Keratinocyte (primary cell): Measurements from ENCODE around the gene ATP1A1. TPM values are rescaled to one million over a fixed set of nuclear protein-coding genes. Genes with fewer than 3 reads are reported as not detected.

Experiments used
- DNase-seq: peaks from one replicate; pipeline ENCODE4 v3.0.0-alpha.2; 2011; ENCODE audit warnings: low read depth, missing footprints, low spot score
- FAIRE-seq: peaks from 2 replicates; lab custom pipeline; 2011; peaks lifted over from hg19 to GRCh38; lab: Jason Lieb, UNC
- H2AFZ ChIP-seq: 2 replicates; pipeline ENCODE4 v1.6.0; 2012; ENCODE audit warnings: low read length, control low read depth, inconsistent platforms; ENCODE audit not compliant: control insufficient read depth
- H3K27ac ChIP-seq: 2 replicates; pipeline ENCODE4 v1.5.1; 2011; ENCODE audit warnings: low read length; ENCODE audit not compliant: control insufficient read depth, insufficient read depth
- H3K27me3 ChIP-seq: 3 replicates; pipeline ENCODE4 v1.6.0; 2011; ENCODE audit warnings: low read length; ENCODE audit not compliant: control insufficient read depth, insufficient read depth; ENCODE audit errors: extremely low read depth
- H3K36me3 ChIP-seq, 2 experiments: 2 replicates in 1 of 2; 3 replicates in 1 of 2; pipeline ENCODE4 v1.5.1; 2011; ENCODE audit warnings: low read length in 2 of 2, mild to moderate bottlenecking in 1 of 2; ENCODE audit not compliant: control insufficient read depth in 2 of 2, insufficient read depth in 2 of 2; ENCODE audit errors: extremely low read depth in 1 of 2
- H3K4me1 ChIP-seq: 3 replicates; pipeline ENCODE4 v1.5.1; 2011; ENCODE audit warnings: low read length; ENCODE audit not compliant: control insufficient read depth, insufficient read depth; ENCODE audit errors: extremely low read depth
- H3K4me2 ChIP-seq: 3 replicates; pipeline ENCODE4 v1.6.0; 2011; ENCODE audit warnings: low read depth, low read length; ENCODE audit not compliant: control insufficient read depth, insufficient read depth; ENCODE audit errors: extremely low read depth
- H3K4me3 ChIP-seq, 3 experiments: fragments of 200-600 bp in 1 of 3; sonication (generic) in 1 of 3; 2 replicates in 2 of 3; 3 replicates in 1 of 3; pipeline ENCODE4 v1.5.1; 2011 to 2016; ENCODE audit warnings: low read length in 3 of 3, mild to moderate bottlenecking in 3 of 3, control low read depth in 2 of 3, inconsistent platforms in 1 of 3, low read depth in 1 of 3, mixed read lengths in 1 of 3, mixed run types in 1 of 3, moderate library complexity in 1 of 3; ENCODE audit not compliant: control insufficient read depth in 2 of 3, insufficient read depth in 2 of 3; ENCODE audit errors: extremely low read depth in 1 of 3
- H3K79me2 ChIP-seq: 2 replicates; pipeline ENCODE4 v1.6.0; 2012; ENCODE audit warnings: low read length; ENCODE audit not compliant: control insufficient read depth, insufficient read depth
- H3K9ac ChIP-seq: 3 replicates; pipeline ENCODE4 v1.6.0; 2011; ENCODE audit warnings: low read length; ENCODE audit not compliant: control insufficient read depth, insufficient read depth; ENCODE audit errors: extremely low read depth
- H3K9me1 ChIP-seq: 3 replicates; pipeline ENCODE4 v1.6.0; 2011; ENCODE audit warnings: low read length; ENCODE audit not compliant: control insufficient read depth, insufficient read depth; ENCODE audit errors: extremely low read depth
- H3K9me3 ChIP-seq: 2 replicates; pipeline ENCODE4 v1.5.1; 2012; ENCODE audit warnings: low read depth, low read length; ENCODE audit not compliant: control insufficient read depth
- H4K20me1 ChIP-seq: 3 replicates; pipeline ENCODE4 v1.6.0; 2011; ENCODE audit warnings: low read length; ENCODE audit not compliant: control insufficient read depth, insufficient read depth; ENCODE audit errors: extremely low read depth
- EZH2 ChIP-seq: IDR thresholded peaks from one replicate; pipeline ENCODE4 v1.6.1; 2012; ENCODE audit warnings: inconsistent platforms, mild to moderate bottlenecking, low read length, moderate library complexity
- dilution Hi-C: fragments of 300-500 bp; cut with MboI; formaldehyde crosslinking; loops from one replicate; pipeline ENCODE4 v1.7.0; 2020; ENCODE audit warnings: low sequenced_read_pairs; ENCODE audit not compliant: extremely low pct_ligation_motif_present
- polyA plus RNA-seq, 5 experiments: library from polyadenylated mRNA; depleted of rRNA in 3 of 5; stranded (reverse) in 3 of 5; stranded (forward) in 1 of 5; unstranded in 1 of 5; fragments of >200 nt; gene quantifications; 1 replicate in 1 of 5; 2 replicates in 3 of 5; 3 replicates in 1 of 5; pipeline versions ENCODE4 v1.2.1 to v1.2.3, GENCODE V29; 2011 to 2012; ENCODE audit warnings: missing spikeins in 2 of 5, low read depth in 1 of 5, low replicate concordance in 1 of 5
- TF ChIP-seq, protein P1 (sequence below), 3 experiments: IDR thresholded peaks in 1 of 3; conservative IDR thresholded peaks in 1 of 3; optimal IDR thresholded peaks in 1 of 3; 2 replicates in 2 of 3; 3 replicates in 1 of 3; pipeline versions ENCODE3 to v1.5.1; 2011; ENCODE audit warnings: low read length in 3 of 3, mild to moderate bottlenecking in 3 of 3, moderate library complexity in 2 of 3, control low read depth in 1 of 3, inconsistent platforms in 1 of 3; ENCODE audit not compliant: insufficient read depth in 2 of 3; ENCODE audit errors: extremely low read depth in 1 of 3

Gene ATP1A1
- polyA plus RNA-seq, 1 donor (not counting 4 experiments of a cell fraction or from before 2014, with no cell fraction given): 357 TPM

DNA sequence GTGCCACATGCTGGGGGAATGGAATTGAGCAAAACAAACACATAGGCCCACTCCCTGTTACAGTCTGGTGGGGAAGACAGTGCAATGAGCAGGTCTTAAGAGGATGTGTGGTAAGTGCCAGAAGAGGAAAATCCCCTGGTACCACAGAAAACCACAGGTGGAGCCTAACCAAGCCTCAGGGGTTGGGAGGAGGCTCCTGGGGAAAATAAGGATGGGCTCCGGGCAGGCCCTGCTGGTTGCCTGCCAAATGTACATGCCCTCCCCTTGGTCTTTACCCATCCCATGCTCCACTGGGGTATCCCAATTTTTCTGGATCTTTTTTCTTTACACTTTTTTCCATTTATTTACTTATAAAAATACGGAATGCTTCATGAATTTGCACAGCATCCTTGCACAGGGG is 40.4 kb downstream of the ATP1A1 start:
- Histone ChIP-seq H2AFZ (no peak overlapping the region), H3K27me3 (no peaks in the 10 kb centered on the region), H3K4me1 (peaks cover 32% of the 10 kb centered on the region), H3K27ac (no peak overlapping the region), H3K4me3 (no peak overlapping the region), H3K36me3 (no peaks in the 10 kb centered on the region), H3K9me3 (no peaks in the 10 kb centered on the region), H3K4me2 (no peak overlapping the region), H3K79me2 (peaks cover 7% of the 10 kb centered on the region), H3K9me1 (no peaks in the 10 kb centered on the region), H3K9ac (no peak overlapping the region), H4K20me1 (no peaks in the 10 kb centered on the region)
- FAIRE-seq (no peak), DNase-seq (no peak)
- dilution Hi-C loops: no loop called here
- TF ChIP-seq EZH2: no peak
- TF ChIP-seq, protein P1, sequence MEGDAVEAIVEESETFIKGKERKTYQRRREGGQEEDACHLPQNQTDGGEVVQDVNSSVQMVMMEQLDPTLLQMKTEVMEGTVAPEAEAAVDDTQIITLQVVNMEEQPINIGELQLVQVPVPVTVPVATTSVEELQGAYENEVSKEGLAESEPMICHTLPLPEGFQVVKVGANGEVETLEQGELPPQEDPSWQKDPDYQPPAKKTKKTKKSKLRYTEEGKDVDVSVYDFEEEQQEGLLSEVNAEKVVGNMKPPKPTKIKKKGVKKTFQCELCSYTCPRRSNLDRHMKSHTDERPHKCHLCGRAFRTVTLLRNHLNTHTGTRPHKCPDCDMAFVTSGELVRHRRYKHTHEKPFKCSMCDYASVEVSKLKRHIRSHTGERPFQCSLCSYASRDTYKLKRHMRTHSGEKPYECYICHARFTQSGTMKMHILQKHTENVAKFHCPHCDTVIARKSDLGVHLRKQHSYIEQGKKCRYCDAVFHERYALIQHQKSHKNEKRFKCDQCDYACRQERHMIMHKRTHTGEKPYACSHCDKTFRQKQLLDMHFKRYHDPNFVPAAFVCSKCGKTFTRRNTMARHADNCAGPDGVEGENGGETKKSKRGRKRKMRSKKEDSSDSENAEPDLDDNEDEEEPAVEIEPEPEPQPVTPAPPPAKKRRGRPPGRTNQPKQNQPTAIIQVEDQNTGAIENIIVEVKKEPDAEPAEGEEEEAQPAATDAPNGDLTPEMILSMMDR (optimal IDR thresholded peaks at IDR 0.05 in 1 of 3, IDR thresholded peaks at IDR 0.05 in 1 of 3, conservative IDR thresholded peaks at IDR 0.05 in 1 of 3; ENCODE audit: extremely low read depth in 1 of 3, insufficient read depth in 2 of 3, low read length in 3 of 3): no peak

DNA sequence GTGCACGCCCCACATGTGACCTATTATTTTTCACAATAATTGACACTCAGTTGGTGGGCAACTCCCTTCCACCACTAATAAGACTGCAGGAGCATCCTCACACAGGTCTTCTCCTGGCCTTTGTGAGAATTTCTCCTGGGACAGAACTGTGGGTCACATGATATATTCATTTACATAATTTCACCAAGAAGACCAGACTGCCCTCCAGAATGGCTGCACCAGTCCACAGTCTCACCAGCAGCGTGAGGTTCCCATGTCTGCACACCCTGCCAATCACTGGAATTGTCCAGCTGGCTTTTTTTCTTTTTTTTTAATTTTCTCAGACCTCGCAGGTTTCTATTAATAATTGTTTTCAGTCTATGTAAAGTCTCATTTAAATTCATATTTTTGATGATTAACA is 41.3 kb downstream of the ATP1A1 start:
- Histone ChIP-seq H3K4me2 (no peak overlapping the region), H3K9me3 (no peaks in the 10 kb centered on the region), H3K4me1 (peaks cover 28% of the 10 kb centered on the region), H3K36me3 (no peaks in the 10 kb centered on the region), H3K27ac (no peak overlapping the region), H3K27me3 (no peaks in the 10 kb centered on the region), H3K4me3 (no peak overlapping the region), H3K79me2 (peaks cover 7% of the 10 kb centered on the region), H4K20me1 (no peaks in the 10 kb centered on the region), H2AFZ (no peak overlapping the region), H3K9me1 (no peaks in the 10 kb centered on the region), H3K9ac (no peak overlapping the region)
- no peak for TF ChIP-seq EZH2
- TF ChIP-seq, protein P1 (optimal IDR thresholded peaks at IDR 0.05 in 1 of 3, IDR thresholded peaks at IDR 0.05 in 1 of 3, conservative IDR thresholded peaks at IDR 0.05 in 1 of 3; ENCODE audit: extremely low read depth in 1 of 3, insufficient read depth in 2 of 3, low read length in 3 of 3): no peak
- DNase-seq: no peak
- dilution Hi-C loops: no loop called here
- FAIRE-seq: no peak
